ENCODE results near the gene SPAG16.
"Not testable (repeated sequence)": the region's sequence is repeated elsewhere in the genome, so short reads cannot be mapped to it uniquely, and the experiment has no call there.

Gene SPAG16

DNA sequence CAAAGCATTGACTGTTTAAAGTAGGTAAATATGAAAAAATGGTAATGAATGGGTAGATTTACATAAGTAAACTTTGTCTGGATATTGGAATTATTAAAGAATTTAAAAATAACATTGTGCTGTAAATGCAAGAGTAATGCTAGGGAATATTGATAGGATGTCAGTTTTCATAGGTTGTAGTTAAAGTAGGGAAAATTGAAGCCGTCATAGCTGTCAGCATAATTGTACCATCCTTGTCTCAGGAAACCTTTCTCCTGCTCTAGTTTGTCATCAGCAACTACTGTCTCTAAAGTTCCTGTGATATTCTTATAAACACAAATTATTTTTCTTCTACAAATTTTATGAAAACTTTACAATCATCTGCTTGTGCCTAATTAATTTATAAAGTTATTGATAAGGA is 10.1 kb upstream of the SPAG16 start:
- no peak for DNase-seq

DNA sequence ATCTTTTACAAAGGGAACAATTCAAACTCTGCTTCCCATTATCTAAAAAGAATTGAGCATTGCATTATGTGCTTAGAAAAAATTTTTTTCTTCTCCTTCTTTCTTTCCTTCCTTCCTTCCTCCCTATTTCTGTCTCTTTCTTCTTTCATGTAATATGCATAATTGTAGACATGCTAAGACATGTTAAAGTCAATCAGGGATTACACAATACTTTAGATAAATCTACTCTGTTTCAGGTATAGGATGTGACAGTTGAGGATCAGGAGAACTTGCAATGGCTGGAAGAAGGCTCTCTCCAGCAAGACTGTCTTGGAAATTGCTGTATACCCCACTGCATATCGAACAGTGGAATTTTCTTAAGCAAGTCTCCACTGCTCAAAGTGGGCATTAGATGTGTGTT is 9.0 kb upstream of the SPAG16 start:
- no peak for DNase-seq

DNA sequence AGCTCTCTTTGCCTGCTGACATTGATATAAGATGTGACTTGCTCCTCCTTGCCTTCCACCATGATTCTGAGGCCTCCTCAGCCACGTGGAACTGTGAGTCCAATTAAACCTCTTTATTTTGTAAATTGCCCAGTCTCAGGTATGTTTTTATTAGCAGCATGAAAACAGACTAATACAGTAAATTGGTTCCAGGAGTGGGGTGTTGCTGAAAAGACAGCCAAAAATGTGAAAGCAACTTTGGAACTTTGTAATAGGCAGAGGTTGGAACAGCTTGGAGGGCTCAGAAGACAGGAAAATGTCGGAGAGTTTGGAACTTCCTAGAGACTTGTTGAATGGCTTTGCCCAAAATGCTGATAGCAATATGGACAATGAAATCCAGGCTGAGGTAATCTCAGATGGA is 7.1 kb upstream of the SPAG16 start:
- not testable (repeated sequence) for DNase-seq

- no peak for DNase-seq
These were observed 5.1 kb upstream of the SPAG16 start for GRCh38 chr2:213279116-213279620.

GRCh38 chr2:213279971-213280370 is 4.3 kb upstream of the SPAG16 start:
- DNase-seq: no peak

DNA sequence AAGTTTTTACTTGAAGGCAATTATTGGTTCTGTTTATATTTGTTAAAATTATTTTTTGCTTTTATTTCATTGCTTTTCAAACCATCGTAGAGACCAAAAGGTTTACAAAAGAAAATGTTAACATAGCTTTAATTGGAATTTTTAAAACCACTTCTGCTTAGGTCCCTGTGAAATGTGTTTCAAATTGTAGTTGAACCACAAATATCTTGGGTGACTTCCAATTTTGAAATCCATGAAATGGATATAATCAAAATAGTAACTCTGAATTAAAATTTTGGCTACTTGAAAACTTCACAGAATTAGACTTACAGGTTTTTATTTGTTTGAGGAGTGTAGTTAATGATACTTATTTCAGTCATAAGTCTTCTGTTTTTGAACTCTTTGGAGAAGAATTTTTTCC is 3.1 kb upstream of the SPAG16 start:
- no peak for DNase-seq

- DNase-seq: no peak
These were observed 1.1 kb downstream of the SPAG16 start for GRCh38 chr2:213285404-213285803.

DNA sequence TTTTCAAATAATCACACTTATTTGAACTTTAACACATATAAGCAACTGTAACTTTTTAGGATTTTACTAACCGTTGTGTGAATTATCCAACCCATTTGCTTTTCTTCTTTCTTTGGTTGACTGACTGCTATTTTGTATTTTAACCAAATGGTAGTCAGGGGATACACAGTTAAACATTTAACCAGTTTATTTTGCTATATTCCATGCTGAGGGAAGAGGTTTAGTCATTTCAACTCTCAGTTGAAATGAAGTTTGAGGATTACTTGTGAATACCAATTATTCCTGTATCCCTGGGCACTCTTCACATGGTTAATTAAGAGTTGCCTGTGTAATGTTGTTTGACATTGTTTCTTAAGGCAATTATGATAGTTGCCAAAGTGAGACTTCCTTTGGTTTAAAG is 1.9 kb downstream of the SPAG16 start:
- DNase-seq: no peak

GRCh38 chr2:213288913-213289700 is 4.8 kb downstream of the SPAG16 start:
- DNase-seq: no peak

- no peak for DNase-seq
These were observed 6.2 kb downstream of the SPAG16 start for GRCh38 chr2:213290501-213290900.

DNA sequence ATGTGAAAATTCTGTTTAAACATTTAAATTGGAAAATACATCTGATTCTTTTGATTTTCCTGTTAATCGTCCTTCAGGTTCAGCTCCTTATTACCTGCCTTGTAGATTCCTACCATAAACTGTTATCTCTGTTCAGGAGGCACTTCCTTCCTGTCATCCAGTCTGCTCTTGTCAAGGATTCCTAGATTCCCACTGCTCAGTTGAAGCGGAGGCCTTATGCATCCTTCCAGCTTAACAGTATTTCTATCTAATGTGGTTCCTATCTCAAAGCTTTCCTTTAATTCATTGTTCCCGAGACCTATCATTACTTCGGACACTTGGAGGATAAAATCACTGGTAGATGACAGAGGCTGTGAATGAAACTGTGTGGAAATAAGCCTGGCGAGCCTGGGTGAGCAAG is 12.0 kb downstream of the SPAG16 start:
- no peak for DNase-seq

GRCh38 chr2:213306316-213306942 is 22.2 kb downstream of the SPAG16 start:
- no peak for DNase-seq

DNA sequence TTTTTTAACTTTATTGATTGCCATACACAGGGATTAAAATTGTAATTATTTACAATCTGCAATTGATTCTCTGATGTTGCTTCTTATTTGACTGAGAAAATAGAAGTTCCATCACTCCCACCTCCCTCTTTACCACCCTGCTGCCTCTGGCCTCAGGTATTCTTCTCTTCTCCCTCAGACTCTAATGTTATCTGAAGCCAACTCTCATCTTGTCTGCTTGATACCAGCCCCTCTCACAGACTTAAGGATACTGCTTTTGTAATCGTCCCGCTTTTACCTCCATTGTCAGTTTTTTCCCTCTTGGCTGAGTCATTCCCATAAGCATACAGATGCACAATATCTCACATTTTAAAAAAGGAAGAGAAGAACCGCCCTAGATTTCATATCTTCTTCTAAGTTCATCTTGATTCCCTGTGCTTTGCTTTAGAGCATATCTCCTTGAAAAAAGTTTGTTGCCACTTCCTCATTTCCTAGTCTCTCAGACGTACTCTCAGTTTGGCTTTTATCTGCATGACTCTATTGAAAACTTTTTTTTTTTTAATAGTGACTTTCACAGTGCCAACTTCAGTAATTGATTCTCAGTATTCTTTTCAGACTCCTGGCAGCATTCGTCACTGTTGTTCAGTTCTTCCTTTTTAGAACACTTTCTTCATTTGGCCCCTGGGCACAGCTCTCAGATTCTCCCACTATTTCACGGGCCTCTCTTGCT is 31.1 kb downstream of the SPAG16 start:
- no peak for DNase-seq

DNA sequence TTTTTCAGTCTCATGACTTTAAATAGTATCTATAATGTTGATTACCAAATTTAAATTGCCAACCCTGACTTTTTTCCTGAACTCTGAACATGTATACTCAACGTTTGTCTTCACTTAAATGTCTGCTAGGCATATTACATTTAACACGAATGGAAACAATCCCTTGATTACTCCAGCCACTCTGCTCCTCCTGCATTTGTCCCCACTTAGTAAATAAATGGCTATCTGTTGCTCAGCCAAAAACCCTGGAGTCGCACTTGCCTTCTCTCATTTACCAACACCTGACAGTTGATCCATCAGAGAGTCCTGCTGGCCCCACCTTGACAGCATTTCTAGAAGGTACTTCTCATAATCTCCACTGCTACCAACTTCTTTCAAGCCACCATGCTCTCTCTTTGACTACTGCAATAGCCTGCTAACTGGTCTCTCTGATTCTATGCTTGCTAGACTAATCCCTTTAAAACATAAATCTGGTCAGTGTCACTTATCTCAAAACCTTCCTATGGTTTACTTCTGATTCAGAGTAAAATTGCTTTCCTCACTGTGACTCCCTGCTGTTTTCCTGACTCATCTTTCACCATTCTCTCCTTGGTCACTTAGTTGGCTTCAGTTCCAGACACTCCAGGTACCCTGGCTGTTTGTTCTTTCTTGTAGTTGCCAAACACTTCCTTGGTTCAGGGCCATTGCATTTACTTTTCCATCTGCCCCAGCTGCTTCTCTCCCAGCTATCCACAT is 31.9 kb downstream of the SPAG16 start:
- DNase-seq: peak; percentile 11

DNA sequence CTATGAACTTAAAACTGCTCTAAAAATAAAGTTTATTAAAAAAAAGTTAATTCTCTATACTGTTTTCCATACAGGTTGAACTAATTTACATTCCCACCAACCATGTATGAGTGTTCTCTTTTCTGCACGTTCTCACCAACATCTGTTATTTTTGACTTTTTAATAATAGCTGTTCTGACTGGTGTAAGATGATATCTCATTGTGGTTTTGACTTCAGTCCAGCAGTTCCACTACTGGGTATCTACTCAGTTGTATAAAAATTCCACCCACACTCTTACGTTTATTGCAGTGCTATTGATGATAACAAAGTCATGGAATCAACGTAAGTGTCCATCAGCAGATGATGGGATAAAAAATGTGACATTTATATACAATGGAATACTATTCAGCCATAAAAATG is 33.7 kb downstream of the SPAG16 start:
- DNase-seq: no peak

GRCh38 chr2:213320604-213321003 is 36.3 kb downstream of the SPAG16 start:
- no peak for DNase-seq

DNA sequence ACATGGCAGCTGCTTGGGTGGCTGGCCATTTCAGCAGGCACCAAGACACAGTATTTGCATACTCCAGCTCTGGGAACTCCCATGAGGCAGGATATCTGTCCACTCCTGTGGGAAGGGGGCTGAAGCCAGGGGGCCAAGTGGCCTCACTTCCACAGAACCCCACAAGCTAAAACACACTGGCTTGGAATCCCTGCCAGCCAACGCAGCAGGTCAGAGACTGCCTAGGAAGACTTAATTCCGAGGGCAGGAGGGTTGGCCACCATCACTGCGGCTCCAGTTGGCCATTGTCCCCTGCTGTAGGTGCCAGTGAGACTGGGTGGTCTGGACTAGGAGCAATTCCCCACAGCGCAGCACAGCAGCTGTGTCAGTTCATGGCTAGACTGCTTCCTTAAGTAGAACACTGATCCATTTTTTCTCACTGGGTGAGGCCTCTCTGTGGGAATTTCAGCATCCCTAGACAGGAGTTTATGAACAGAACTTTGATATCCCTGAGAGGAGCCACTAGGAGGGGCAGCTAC is 52.0 kb downstream of the SPAG16 start:
- DNase-seq: no peak

DNA sequence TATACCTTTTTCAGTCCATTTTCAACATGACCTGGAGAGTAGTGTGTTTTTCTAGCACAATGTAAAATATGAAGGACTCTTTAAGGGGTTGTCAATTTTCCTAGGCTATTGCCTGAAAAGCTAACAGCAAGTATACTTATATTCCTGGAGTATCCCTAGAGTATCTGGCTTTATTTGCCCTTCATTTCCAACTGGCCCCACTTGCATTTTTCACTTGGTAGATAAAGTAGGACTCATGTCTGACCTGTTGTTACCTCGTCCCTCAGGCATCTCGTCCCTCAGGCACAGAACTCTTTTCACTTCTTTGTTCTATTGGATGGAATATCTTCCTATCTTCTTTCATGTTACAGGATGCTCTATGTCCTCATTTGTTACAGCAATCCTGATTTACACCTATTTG is 69.2 kb downstream of the SPAG16 start:
- no peak for DNase-seq

- DNase-seq: no peak
These were observed 92.4 kb downstream of the SPAG16 start for GRCh38 chr2:213376644-213377043.

GRCh38 chr2:213407027-213407426 is 122.8 kb downstream of the SPAG16 start:
- not testable (repeated sequence) for DNase-seq

DNA sequence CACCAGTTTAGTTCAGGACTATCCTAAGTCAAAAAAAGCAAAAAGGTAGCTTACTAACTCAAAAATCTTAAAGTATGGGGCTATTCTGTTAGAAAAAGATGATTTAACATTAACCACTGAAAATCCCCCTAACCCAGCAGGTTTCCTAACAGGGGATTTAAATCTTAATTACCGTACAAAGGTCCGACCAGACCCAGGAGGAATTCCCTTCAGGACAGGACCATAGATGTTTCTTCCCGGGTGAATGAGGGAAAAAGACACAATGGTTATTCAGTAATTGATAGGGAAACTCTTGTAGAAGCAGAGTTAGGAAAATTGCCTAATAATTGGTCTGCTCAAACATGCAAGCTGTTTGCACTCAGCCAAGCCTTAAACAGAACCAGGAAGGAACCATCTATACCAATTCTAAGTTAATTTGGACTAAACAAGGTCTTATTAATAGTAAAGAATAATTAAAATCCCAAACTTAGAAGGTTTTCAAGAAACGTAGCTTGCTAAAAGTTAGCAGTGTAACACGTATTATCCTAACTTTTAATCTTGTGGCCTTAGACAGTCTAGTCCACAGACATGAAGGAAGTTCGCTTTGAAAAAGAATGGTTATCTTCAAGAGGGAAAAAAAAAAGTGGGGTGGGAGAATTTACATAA is 124.3 kb downstream of the SPAG16 start:
- not testable (repeated sequence) for DNase-seq

GRCh38 chr2:213410687-213411086 is 126.4 kb downstream of the SPAG16 start:
- not testable (repeated sequence) for DNase-seq
